ENCODE results near the gene EAPP.
"Not testable (repeated sequence)": the region's sequence is repeated elsewhere in the genome, so short reads cannot be mapped to it uniquely, and the experiment has no call there.

GRCh38 chr14:34504027-34504426 is 35.5 kb downstream of the EAPP start:
- TF ChIP-seq CTCF, POLR2A (IDR thresholded peaks at IDR 0.05): not testable (repeated sequence)

Measured in transverse colon (tissue), 3 donors.